SH-SY5Y (cell line): ENCODE measurements around the gene ADARB1.

Source experiments
- GATA2 ChIP-seq: IDR thresholded peaks from 2 replicates; pipeline ENCODE4 v1.6.1; 2011; ENCODE audit warnings: mild to moderate bottlenecking, low read depth, low read length
- GATA3 ChIP-seq: IDR thresholded peaks from 2 replicates; pipeline ENCODE4 v1.6.1; 2011; ENCODE audit warnings: low read depth, mild to moderate bottlenecking, low read length, moderate library complexity

DNA sequence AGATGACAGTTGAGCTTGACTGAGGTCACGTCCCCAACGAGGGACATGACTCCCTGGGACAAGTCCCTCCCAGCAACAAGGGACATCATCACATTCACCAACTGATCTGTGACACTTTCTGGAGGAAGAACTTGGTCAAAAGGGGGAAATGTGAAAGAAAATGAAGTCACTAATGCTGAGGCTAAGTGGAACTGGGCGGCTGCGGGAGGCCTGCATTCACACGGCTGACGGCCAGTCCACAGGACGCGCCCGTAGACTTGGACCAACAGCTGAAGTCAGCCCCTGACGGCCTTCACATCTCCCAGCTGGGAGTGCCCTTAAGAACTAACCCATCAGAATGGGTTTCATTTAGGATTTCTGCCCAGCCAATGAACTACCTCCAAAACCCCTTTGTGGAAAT, 186.7 kb downstream of the ADARB1 start:
- no peak for TF ChIP-seq GATA2
- no peak for TF ChIP-seq GATA3
